HUES64 (cell line): ENCODE data around the gene LTV1.

Experiments used
- H3K27ac ChIP-seq: 2 replicates; pipeline ENCODE4 v1.7.0; 2013; ENCODE audit warnings: low read depth, low read length, inconsistent platforms
- H3K27me3 ChIP-seq: 2 replicates; pipeline ENCODE4 v1.6.1; 2013; ENCODE audit warnings: mild to moderate bottlenecking, low read length; ENCODE audit not compliant: insufficient read depth
- H3K36me3 ChIP-seq: 2 replicates; pipeline ENCODE4 v1.6.1; 2013; ENCODE audit warnings: mild to moderate bottlenecking, low read length; ENCODE audit not compliant: insufficient read depth
- H3K4me1 ChIP-seq: 2 replicates; pipeline ENCODE4 v1.6.1; 2013; ENCODE audit warnings: mild to moderate bottlenecking, low read length, moderate library complexity; ENCODE audit not compliant: insufficient read depth
- H3K4me3 ChIP-seq: 2 replicates; pipeline ENCODE4 v1.5.1; 2013; ENCODE audit warnings: mild to moderate bottlenecking, low read length, moderate library complexity
- H3K9ac ChIP-seq: 2 replicates; pipeline ENCODE4 v1.6.1; 2013; ENCODE audit warnings: mild to moderate bottlenecking, low read depth, low read length
- H3K9me3 ChIP-seq: 2 replicates; pipeline ENCODE4 v1.6.1; 2013; ENCODE audit warnings: low read depth, low read length; ENCODE audit not compliant: insufficient read depth
- WGBS: fragments of 150-250, 120-280 bp; methylation state at CpG from one replicate; pipeline ENCODE4 v1.1.7; 2013; ENCODE audit warnings: missing lambda C conversion rate; 5-methylcytosine and 5-hydroxymethylcytosine counted together

LTV1 gene

GRCh38 chr6:143811501-143812157 lies 31.5 kb upstream of the LTV1 start:
- no peak overlapping the region for H3K4me3 ChIP-seq
- no peaks in the 10 kb centered on the region for H3K9me3 ChIP-seq
- H3K27me3 ChIP-seq = no peaks in the 10 kb centered on the region
- H3K36me3 ChIP-seq = peaks cover 51% of the 10 kb centered on the region
- no peak overlapping the region for H3K27ac ChIP-seq
- no peaks in the 10 kb centered on the region for H3K4me1 ChIP-seq
- no peak overlapping the region for H3K9ac ChIP-seq
- WGBS = 100% methylated on average over 1 of the region's 2 CpGs

GRCh38 chr6:143817621-143818020 lies 25.5 kb upstream of the LTV1 start:
- peaks cover 28% of the 10 kb centered on the region for H3K36me3 ChIP-seq
- H3K27ac ChIP-seq = no peak overlapping the region
- H3K27me3 ChIP-seq = no peaks in the 10 kb centered on the region
- no peak overlapping the region for H3K4me3 ChIP-seq
- no peaks in the 10 kb centered on the region for H3K9me3 ChIP-seq
- H3K4me1 ChIP-seq = peaks cover 2% of the 10 kb centered on the region
- no peak overlapping the region for H3K9ac ChIP-seq

GRCh38 chr6:143821359-143821758 lies 21.8 kb upstream of the LTV1 start:
- H3K27me3 ChIP-seq = no peaks in the 10 kb centered on the region

GRCh38 chr6:143822584-143823024 lies 20.5 kb upstream of the LTV1 start:
- no peak overlapping the region for H3K4me3 ChIP-seq
- no peak overlapping the region for H3K9ac ChIP-seq
- no peaks in the 10 kb centered on the region for H3K9me3 ChIP-seq
- peaks cover 6% of the 10 kb centered on the region for H3K4me1 ChIP-seq
- peaks cover 37% of the 10 kb centered on the region for H3K36me3 ChIP-seq
- H3K27me3 ChIP-seq = no peaks in the 10 kb centered on the region
- no peak overlapping the region for H3K27ac ChIP-seq
- 77% methylated on average over 3 of the region's 3 CpGs for WGBS

More at GRCh38 chr6:143821359-143821758, 21.8 kb upstream of the LTV1 start:
- peaks cover 37% of the 10 kb centered on the region for H3K36me3 ChIP-seq
- no peak overlapping the region for H3K4me3 ChIP-seq
- no peaks in the 10 kb centered on the region for H3K9me3 ChIP-seq
- H3K27ac ChIP-seq = no peak overlapping the region
- H3K4me1 ChIP-seq = peaks cover 6% of the 10 kb centered on the region
- 98% methylated on average over 6 of the region's 6 CpGs for WGBS
- H3K9ac ChIP-seq = no peak overlapping the region

GRCh38 chr6:143823548-143823947 lies 19.6 kb upstream of the LTV1 start:
- no peak overlapping the region for H3K9ac ChIP-seq

GRCh38 chr6:143828572-143828971 lies 14.6 kb upstream of the LTV1 start:
- H3K9me3 ChIP-seq = no peaks in the 10 kb centered on the region
- H3K4me1 ChIP-seq = no peaks in the 10 kb centered on the region
- no peak overlapping the region for H3K9ac ChIP-seq
- H3K27ac ChIP-seq = no peak overlapping the region
- H3K27me3 ChIP-seq = no peaks in the 10 kb centered on the region
- no peak overlapping the region for H3K4me3 ChIP-seq
- peaks cover 24% of the 10 kb centered on the region for H3K36me3 ChIP-seq

More at GRCh38 chr6:143823548-143823947, 19.6 kb upstream of the LTV1 start:
- Histone ChIP-seq H3K27ac (no peak overlapping the region), H3K36me3 (peaks cover 34% of the 10 kb centered on the region), H3K4me1 (peaks cover 6% of the 10 kb centered on the region), H3K9me3 (no peaks in the 10 kb centered on the region), H3K27me3 (no peaks in the 10 kb centered on the region), H3K4me3 (no peak overlapping the region)
- WGBS = 94% methylated on average over 6 of the region's 6 CpGs

GRCh38 chr6:143836150-143836549 lies 7.0 kb upstream of the LTV1 start:
- Histone ChIP-seq H3K4me3 (no peak overlapping the region), H3K9me3 (no peaks in the 10 kb centered on the region), H3K9ac (no peak overlapping the region), H3K27me3 (no peaks in the 10 kb centered on the region), H3K27ac (no peak overlapping the region), H3K4me1 (no peaks in the 10 kb centered on the region), H3K36me3 (no peaks in the 10 kb centered on the region)
- 88% methylated on average over 2 of the region's 2 CpGs for WGBS

- Histone ChIP-seq H3K36me3 (no peaks in the 10 kb centered on the region), H3K4me1 (peaks cover 5% of the 10 kb centered on the region; the same call in 1 of the 2 replicates), H3K27me3 (no peaks in the 10 kb centered on the region), H3K9ac (no peak overlapping the region), H3K27ac (no peak overlapping the region), H3K9me3 (no peaks in the 10 kb centered on the region), H3K4me3 (no peak overlapping the region)
- 93% methylated on average over 4 of the region's 5 CpGs for WGBS
Measured at GRCh38 chr6:143838395-143838794, 4.7 kb upstream of the LTV1 start.

- peaks cover 5% of the 10 kb centered on the region; the same call in 1 of the 2 replicates for H3K4me1 ChIP-seq
- H3K9me3 ChIP-seq = no peaks in the 10 kb centered on the region
- H3K4me3 ChIP-seq = no peak overlapping the region
- H3K36me3 ChIP-seq = no peaks in the 10 kb centered on the region
- no peak overlapping the region for H3K27ac ChIP-seq
- no peak overlapping the region for H3K9ac ChIP-seq
- 93% methylated on average over 4 of the region's 4 CpGs for WGBS
- H3K27me3 ChIP-seq = no peaks in the 10 kb centered on the region
Measured at GRCh38 chr6:143839196-143839595, 3.9 kb upstream of the LTV1 start.

GRCh38 chr6:143840595-143841265 lies 2.4 kb upstream of the LTV1 start:
- Histone ChIP-seq H3K4me1 (peaks cover 5% of the 10 kb centered on the region; the same call in 1 of the 2 replicates), H3K27me3 (no peaks in the 10 kb centered on the region), H3K9me3 (no peaks in the 10 kb centered on the region), H3K4me3 (no peak overlapping the region), H3K36me3 (peaks cover 14% of the 10 kb centered on the region), H3K27ac (no peak overlapping the region), H3K9ac (no peak overlapping the region)
- 93% methylated on average over 6 of the region's 6 CpGs for WGBS

- Histone ChIP-seq H3K4me1 (peaks cover 5% of the 10 kb centered on the region; the same call in 1 of the 2 replicates), H3K9ac (peak overlapping the region; percentile 94), H3K27me3 (no peaks in the 10 kb centered on the region), H3K4me3 (peak overlapping the region; percentile 93), H3K36me3 (peaks cover 32% of the 10 kb centered on the region), H3K27ac (peak overlapping the region; percentile 91), H3K9me3 (no peaks in the 10 kb centered on the region)
- WGBS = 62% methylated on average over 7 of the region's 7 CpGs
Measured at GRCh38 chr6:143842461-143842901, 657 bp upstream of the LTV1 start.
